Glutamatergic neuron (in vitro differentiated cells): ENCODE data around the gene GJA3. TPM values are rescaled to one million over a fixed set of nuclear protein-coding genes. Genes with fewer than 3 reads are reported as not detected.

Experiments
- DNase-seq: peaks from one replicate; pipeline ENCODE4 v3.0.0; 2022
- H3K27ac Mint-ChIP-seq: one replicate; pipeline ENCODE4 v1.8.0; 2020; ENCODE audit warnings: mild to moderate bottlenecking, mixed read lengths, inconsistent platforms; ENCODE audit not compliant: unreplicated experiment
- H3K27me3 Mint-ChIP-seq: one replicate; pipeline ENCODE4 v1.8.0; 2020; ENCODE audit warnings: mild to moderate bottlenecking, moderate library complexity, mixed read lengths, inconsistent platforms; ENCODE audit not compliant: unreplicated experiment
- H3K36me3 Mint-ChIP-seq: one replicate; pipeline ENCODE4 v1.8.0; 2020; ENCODE audit warnings: mild to moderate bottlenecking, mixed read lengths, inconsistent platforms; ENCODE audit not compliant: unreplicated experiment
- H3K4me1 Mint-ChIP-seq: one replicate; pipeline ENCODE4 v1.8.0; 2020; ENCODE audit warnings: mild to moderate bottlenecking, low read depth, mixed read lengths, inconsistent platforms; ENCODE audit not compliant: unreplicated experiment
- H3K4me3 Mint-ChIP-seq: one replicate; pipeline ENCODE4 v1.8.0; 2020; ENCODE audit warnings: mild to moderate bottlenecking, mixed read lengths, inconsistent platforms; ENCODE audit not compliant: unreplicated experiment
- H3K9me3 Mint-ChIP-seq: one replicate; pipeline ENCODE4 v1.8.0; 2020; ENCODE audit warnings: mild to moderate bottlenecking, moderate library complexity, mixed read lengths, inconsistent platforms; ENCODE audit not compliant: unreplicated experiment
- CTCF ChIP-seq: fragments of 200-600 bp; sonication (generic); IDR thresholded peaks from one replicate; pipeline ENCODE4 v1.5.0; 2021; ENCODE audit not compliant: partially characterized antibody, unreplicated experiment
- total RNA-seq: library from RNA; stranded (reverse); fragmentation: NEBNext Ultra II Directional; extraction: Animal tissue kit (Norgen Biotek cat#: 25700); gene quantifications from one replicate; pipeline ENCODE4 v1.2.1, GENCODE V29; 2021; ENCODE audit not compliant: unreplicated experiment

The GJA3 gene
- total RNA-seq, 1 donor from 2014 or later = not detected

GRCh38 chr13:20198781-20199180, 37.9 kb upstream of the GJA3 start:
- Mint-ChIP-seq H3K4me3 (no peak overlapping the region), H3K9me3 (no peaks in the 10 kb centered on the region), H3K27me3 (peaks cover 12% of the 10 kb centered on the region), H3K27ac (no peak overlapping the region), H3K4me1 (peaks cover 2% of the 10 kb centered on the region), H3K36me3 (peaks cover 4% of the 10 kb centered on the region)
- DNase-seq = no peak
- TF ChIP-seq CTCF = no peak

GRCh38 chr13:20197361-20197834, 36.5 kb upstream of the GJA3 start:
- DNase-seq = no peak
- Mint-ChIP-seq H3K27ac (no peak overlapping the region), H3K4me3 (no peak overlapping the region), H3K36me3 (peaks cover 4% of the 10 kb centered on the region), H3K27me3 (peaks cover 13% of the 10 kb centered on the region), H3K4me1 (peaks cover 2% of the 10 kb centered on the region), H3K9me3 (no peaks in the 10 kb centered on the region)
- peak; percentile 82 for TF ChIP-seq CTCF

GRCh38 chr13:20195801-20196200, 34.9 kb upstream of the GJA3 start:
- Mint-ChIP-seq H3K4me3 (no peak overlapping the region), H3K9me3 (no peaks in the 10 kb centered on the region), H3K27me3 (peaks cover 18% of the 10 kb centered on the region), H3K4me1 (peaks cover 2% of the 10 kb centered on the region), H3K27ac (no peak overlapping the region), H3K36me3 (peaks cover 5% of the 10 kb centered on the region)
- TF ChIP-seq CTCF = no peak
- no peak for DNase-seq

GRCh38 chr13:20193907-20194631, 33.2 kb upstream of the GJA3 start:
- H3K36me3 Mint-ChIP-seq = peaks cover 6% of the 10 kb centered on the region
- H3K4me1 Mint-ChIP-seq = peaks cover 2% of the 10 kb centered on the region
- DNase-seq = no peak
- H3K9me3 Mint-ChIP-seq = no peaks in the 10 kb centered on the region
- H3K4me3 Mint-ChIP-seq = peak overlapping the region; percentile 75
- H3K27ac Mint-ChIP-seq = no peak overlapping the region
- H3K27me3 Mint-ChIP-seq = peaks cover 18% of the 10 kb centered on the region
- no peak for TF ChIP-seq CTCF

GRCh38 chr13:20193162-20193906, 32.5 kb upstream of the GJA3 start:
- Mint-ChIP-seq H3K4me3 (peak overlapping the region; percentile 75), H3K36me3 (peaks cover 6% of the 10 kb centered on the region), H3K4me1 (peaks cover 2% of the 10 kb centered on the region), H3K27me3 (peaks cover 18% of the 10 kb centered on the region), H3K27ac (no peak overlapping the region), H3K9me3 (no peaks in the 10 kb centered on the region)
- TF ChIP-seq CTCF = no peak
- no peak for DNase-seq
